ENCODE data around the gene RNF222.

DNA sequence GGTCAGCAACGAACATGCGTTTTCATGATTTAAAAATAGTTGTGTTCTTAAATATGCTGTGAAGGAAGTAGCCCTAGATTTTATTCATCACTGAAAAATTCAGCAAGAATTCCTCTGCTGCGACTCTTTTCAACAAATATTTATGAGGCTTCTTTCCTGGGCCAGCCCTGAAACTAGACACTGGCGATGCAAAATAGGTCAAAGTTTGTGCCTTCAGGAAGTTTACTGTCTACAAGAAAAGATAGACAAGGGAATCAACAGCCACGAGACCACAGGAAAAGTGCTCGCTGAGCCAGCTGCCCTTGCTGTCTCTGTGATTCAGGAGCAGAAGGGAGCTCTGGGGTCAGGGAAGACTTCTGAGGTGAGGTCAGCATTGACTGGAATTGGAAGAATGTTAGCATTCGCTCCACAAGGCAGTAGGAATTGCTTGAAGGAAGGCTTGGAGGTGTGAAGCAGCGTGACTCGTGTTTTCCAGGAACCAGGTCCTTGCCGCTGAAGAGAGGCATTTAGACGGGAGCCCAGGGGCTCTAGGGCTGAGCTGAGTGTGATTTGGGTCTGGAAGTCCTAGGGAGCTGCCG, 12.7 kb downstream of the RNF222 start:
- TF ChIP-seq CTCF (conservative IDR thresholded peaks at IDR 0.05; ENCODE audit: low read length) (no peak), EZH2phosphoT487 (IDR thresholded peaks at IDR 0.05; ENCODE audit: borderline replicate concordance) (no peak)

All from Loucy (cell line).